Measurements from ENCODE around the gene B3GALT5.

DNA sequence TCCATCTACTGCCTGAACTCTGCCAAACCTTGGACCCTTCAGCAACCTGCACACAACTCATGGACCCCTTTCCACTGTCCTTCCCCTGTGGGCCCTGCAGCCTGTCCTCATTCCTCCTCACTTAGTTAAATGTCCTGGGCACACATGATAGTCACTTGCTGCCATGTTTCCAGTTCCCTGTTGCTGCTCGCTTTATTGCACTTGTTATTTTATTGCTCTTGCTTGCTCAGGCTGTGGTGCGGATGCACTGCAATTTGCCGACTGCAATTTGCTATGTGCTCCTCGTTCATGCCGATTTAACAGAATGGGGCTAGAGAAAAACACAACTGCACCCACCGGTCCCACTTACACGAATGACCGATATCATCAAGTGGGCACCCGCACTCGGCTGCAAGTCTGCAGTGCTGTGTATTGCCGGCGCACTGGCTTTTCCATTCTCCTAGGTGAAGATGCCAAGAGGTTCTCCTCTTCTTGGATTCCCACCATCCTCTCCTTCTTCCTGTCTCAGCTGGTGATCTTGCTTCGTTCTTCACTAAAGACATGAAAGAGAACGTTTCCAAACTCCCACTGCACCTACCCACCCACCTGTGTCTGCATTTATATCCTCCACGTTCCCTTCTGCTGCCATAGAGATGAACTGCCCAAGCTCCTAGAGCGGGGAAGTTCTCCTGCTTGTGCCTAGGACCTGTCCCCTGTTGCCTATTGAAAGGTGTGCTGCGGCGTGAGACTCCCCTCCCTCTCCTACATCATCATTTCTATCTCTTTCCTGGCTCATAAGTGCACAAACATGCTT lies 45.4 kb upstream of the B3GALT5 start:
- TF ChIP-seq EZH2phosphoT487 (IDR thresholded peaks at IDR 0.05; ENCODE audit: low read length): no peak
- TF ChIP-seq, protein P1, sequence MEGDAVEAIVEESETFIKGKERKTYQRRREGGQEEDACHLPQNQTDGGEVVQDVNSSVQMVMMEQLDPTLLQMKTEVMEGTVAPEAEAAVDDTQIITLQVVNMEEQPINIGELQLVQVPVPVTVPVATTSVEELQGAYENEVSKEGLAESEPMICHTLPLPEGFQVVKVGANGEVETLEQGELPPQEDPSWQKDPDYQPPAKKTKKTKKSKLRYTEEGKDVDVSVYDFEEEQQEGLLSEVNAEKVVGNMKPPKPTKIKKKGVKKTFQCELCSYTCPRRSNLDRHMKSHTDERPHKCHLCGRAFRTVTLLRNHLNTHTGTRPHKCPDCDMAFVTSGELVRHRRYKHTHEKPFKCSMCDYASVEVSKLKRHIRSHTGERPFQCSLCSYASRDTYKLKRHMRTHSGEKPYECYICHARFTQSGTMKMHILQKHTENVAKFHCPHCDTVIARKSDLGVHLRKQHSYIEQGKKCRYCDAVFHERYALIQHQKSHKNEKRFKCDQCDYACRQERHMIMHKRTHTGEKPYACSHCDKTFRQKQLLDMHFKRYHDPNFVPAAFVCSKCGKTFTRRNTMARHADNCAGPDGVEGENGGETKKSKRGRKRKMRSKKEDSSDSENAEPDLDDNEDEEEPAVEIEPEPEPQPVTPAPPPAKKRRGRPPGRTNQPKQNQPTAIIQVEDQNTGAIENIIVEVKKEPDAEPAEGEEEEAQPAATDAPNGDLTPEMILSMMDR (IDR thresholded peaks at IDR 0.05; ENCODE audit: low read length): no peak

Measured in MM.1S (cell line).